Measurements from ENCODE around the gene NARS2. TPM values are rescaled to one million over a fixed set of nuclear protein-coding genes. Genes with fewer than 3 reads are reported as not detected.

NARS2 gene
- total RNA-seq, 4 donors from 2014 or later, result 10.6 to 20.3 (median 12.9) TPM

- TF ChIP-seq CTCF (IDR thresholded peaks at IDR 0.05), result no peak
- ATAC-seq (ENCODE audit: low FRiP score) (no peak), DNase-seq (ENCODE audit: low spot score) (no peak)
Observed at GRCh38 chr11:78444726-78445125, 129.9 kb downstream of the NARS2 start.

GRCh38 chr11:78441956-78442355, 132.7 kb downstream of the NARS2 start:
- ATAC-seq (ENCODE audit: low FRiP score) (no peak), DNase-seq (ENCODE audit: low spot score) (no peak)
- TF ChIP-seq CTCF (IDR thresholded peaks at IDR 0.05), result no peak

DNA sequence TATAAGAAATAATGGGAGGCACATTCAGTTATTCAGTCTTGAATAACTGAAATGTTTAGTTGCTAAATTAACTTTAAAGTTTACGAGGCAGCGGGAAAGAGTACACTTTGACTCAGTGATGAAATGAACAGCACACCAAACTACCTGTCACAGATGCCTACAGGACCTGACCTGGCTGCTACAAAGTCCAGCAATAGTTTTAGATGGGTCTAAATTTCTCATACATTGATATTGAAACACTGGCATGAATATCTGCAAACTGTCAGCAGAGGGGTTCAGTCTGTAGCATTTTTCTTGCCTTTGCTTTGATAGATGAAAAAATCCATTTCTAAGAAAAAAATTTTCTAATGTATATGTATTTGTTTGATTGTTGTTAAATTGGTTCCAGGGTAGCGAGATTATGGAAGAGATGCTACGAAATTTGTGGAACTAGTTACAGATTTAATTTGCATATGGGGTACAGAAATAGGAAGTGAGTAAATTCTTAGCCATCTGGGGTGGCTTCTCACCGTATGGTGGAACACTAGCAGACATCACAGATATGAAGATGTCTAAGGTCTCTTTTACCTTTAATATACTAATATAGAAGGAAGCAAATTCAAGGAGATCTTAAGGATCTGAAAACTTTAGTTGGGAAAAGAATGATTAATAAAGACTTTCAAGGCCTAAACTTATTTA, 136.2 kb downstream of the NARS2 start:
- DNase-seq (ENCODE audit: low spot score) (no peak), ATAC-seq (ENCODE audit: low FRiP score) (no peak)
- no peak for TF ChIP-seq CTCF (IDR thresholded peaks at IDR 0.05)

DNA sequence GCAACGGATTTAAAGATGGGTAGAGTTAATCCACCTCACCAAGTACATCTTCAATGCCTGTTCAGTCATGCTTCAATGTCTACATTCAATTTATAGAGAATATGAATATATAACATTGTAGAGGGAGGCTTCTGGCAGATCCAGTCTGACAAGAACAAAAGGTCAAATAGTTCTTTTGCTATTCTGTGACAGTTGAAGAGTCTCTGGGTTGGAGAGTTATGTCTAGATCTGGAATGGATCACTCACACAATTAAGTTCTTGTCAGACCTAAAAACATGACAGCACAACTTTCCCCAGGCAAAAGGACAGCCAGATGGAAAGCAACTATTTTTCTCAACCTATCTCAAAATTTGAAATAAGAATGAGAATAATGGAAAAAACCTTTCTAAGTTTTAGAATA, 141.7 kb downstream of the NARS2 start:
- TF ChIP-seq CTCF (IDR thresholded peaks at IDR 0.05), result no peak
- ATAC-seq (ENCODE audit: low FRiP score), result no peak
- no peak for DNase-seq (ENCODE audit: low spot score)

- ATAC-seq (ENCODE audit: low FRiP score), result no peak
- TF ChIP-seq CTCF (IDR thresholded peaks at IDR 0.05), result no peak
- no peak for DNase-seq (ENCODE audit: low spot score)
Observed at GRCh38 chr11:78432058-78432515, 142.6 kb downstream of the NARS2 start.

DNA sequence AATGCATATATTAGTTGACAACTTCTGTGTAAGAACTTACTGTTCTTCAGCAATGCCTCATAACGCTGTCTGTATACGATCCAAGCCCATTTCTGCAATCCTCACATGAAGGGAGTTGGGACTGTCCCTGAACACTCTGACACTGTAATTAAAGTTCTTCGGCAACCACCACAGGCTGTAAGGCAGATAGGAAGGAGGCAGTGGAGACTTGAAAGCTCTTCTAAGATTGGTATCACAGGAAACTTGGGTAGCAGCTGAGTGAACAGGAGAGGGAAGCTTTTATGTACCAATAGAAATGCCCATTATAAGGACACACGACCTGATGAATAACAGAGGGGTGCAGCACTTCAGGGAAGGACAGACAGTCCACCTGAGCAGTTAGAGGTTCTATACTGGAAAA, 145.0 kb downstream of the NARS2 start:
- no peak for TF ChIP-seq CTCF (IDR thresholded peaks at IDR 0.05)
- DNase-seq (ENCODE audit: low spot score) (no peak), ATAC-seq (ENCODE audit: low FRiP score) (no peak)

DNA sequence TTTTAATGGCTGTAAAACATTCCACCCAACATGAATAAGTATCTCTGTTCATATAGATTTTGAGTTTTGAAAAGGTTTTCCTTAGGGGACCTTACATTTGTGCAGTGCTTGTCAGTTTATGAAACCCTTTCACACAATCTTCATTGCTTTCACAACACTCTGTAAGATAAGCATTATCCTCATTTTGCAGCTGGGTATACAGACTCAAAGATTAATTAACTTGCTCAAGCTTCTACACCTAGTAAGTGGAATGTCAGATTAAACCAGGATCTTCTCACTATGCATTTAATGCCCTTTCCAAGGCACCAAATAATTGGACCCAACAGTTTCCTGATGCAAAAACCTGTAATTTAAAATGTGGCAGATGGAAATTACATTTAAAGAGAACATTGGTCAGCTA, 145.5 kb downstream of the NARS2 start:
- ATAC-seq (ENCODE audit: low FRiP score) (no peak), DNase-seq (ENCODE audit: low spot score) (no peak)
- TF ChIP-seq CTCF (IDR thresholded peaks at IDR 0.05), result no peak
